GM12892 (cell line): Measurements from ENCODE around the gene SYNCRIP.

ENCODE experiments used
- POLR2A ChIP-seq: IDR thresholded peaks from 2 replicates; pipeline ENCODE4 v1.6.1; 2011; ENCODE audit warnings: low read depth, low read length, control low read depth
- POLR2AphosphoS5 ChIP-seq: IDR thresholded peaks from 2 replicates; pipeline ENCODE4 v1.6.1; 2011; ENCODE audit warnings: low read depth, low read length, control low read depth

DNA sequence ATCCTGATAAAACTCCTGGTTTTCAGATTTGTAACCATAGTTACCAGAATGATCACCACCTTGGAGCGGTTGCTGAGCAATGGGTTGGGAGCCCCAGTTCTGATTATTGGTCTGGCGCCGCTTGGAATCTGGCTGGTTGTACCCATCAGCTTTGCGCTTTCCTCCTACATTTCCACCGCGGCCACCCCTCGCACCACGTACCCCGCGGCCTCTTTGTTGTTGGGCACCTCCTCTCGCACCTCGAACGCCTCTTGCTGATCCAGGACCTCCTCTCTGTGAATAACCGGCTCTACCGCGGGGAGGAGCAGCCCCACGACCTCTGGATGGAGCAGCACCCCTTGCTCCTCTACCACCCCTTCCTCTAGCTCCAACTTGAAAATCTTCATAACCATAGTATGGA lies 27.9 kb downstream of the SYNCRIP start:
- TF ChIP-seq POLR2A (peak; percentile 25; the same call in 1 of the 2 replicates), POLR2AphosphoS5 (peak; percentile 38; the same call in 1 of the 2 replicates)
